Keratinocyte (primary cell): ENCODE data around the gene BBS9. TPM values are rescaled to one million over a fixed set of nuclear protein-coding genes. Genes with fewer than 3 reads are reported as not detected.

Source experiments
- DNase-seq: peaks from one replicate; pipeline ENCODE4 v3.0.0-alpha.2; 2011; ENCODE audit warnings: low read depth, missing footprints, low spot score
- FAIRE-seq: peaks from 2 replicates; lab custom pipeline; 2011; peaks lifted over from hg19 to GRCh38; lab: Jason Lieb, UNC
- H2AFZ ChIP-seq: 2 replicates; pipeline ENCODE4 v1.6.0; 2012; ENCODE audit warnings: low read length, control low read depth, inconsistent platforms; ENCODE audit not compliant: control insufficient read depth
- H3K27ac ChIP-seq: 2 replicates; pipeline ENCODE4 v1.5.1; 2011; ENCODE audit warnings: low read length; ENCODE audit not compliant: control insufficient read depth, insufficient read depth
- H3K27me3 ChIP-seq: 3 replicates; pipeline ENCODE4 v1.6.0; 2011; ENCODE audit warnings: low read length; ENCODE audit not compliant: control insufficient read depth, insufficient read depth; ENCODE audit errors: extremely low read depth
- H3K36me3 ChIP-seq, 2 experiments: 2 replicates in 1 of 2; 3 replicates in 1 of 2; pipeline ENCODE4 v1.5.1; 2011; ENCODE audit warnings: low read length in 2 of 2, mild to moderate bottlenecking in 1 of 2; ENCODE audit not compliant: control insufficient read depth in 2 of 2, insufficient read depth in 2 of 2; ENCODE audit errors: extremely low read depth in 1 of 2
- H3K4me1 ChIP-seq: 3 replicates; pipeline ENCODE4 v1.5.1; 2011; ENCODE audit warnings: low read length; ENCODE audit not compliant: control insufficient read depth, insufficient read depth; ENCODE audit errors: extremely low read depth
- H3K4me2 ChIP-seq: 3 replicates; pipeline ENCODE4 v1.6.0; 2011; ENCODE audit warnings: low read depth, low read length; ENCODE audit not compliant: control insufficient read depth, insufficient read depth; ENCODE audit errors: extremely low read depth
- H3K4me3 ChIP-seq, 3 experiments: fragments of 200-600 bp in 1 of 3; sonication (generic) in 1 of 3; 2 replicates in 2 of 3; 3 replicates in 1 of 3; pipeline ENCODE4 v1.5.1; 2011 to 2016; ENCODE audit warnings: low read length in 3 of 3, mild to moderate bottlenecking in 3 of 3, control low read depth in 2 of 3, inconsistent platforms in 1 of 3, low read depth in 1 of 3, mixed read lengths in 1 of 3, mixed run types in 1 of 3, moderate library complexity in 1 of 3; ENCODE audit not compliant: control insufficient read depth in 2 of 3, insufficient read depth in 2 of 3; ENCODE audit errors: extremely low read depth in 1 of 3
- H3K79me2 ChIP-seq: 2 replicates; pipeline ENCODE4 v1.6.0; 2012; ENCODE audit warnings: low read length; ENCODE audit not compliant: control insufficient read depth, insufficient read depth
- H3K9ac ChIP-seq: 3 replicates; pipeline ENCODE4 v1.6.0; 2011; ENCODE audit warnings: low read length; ENCODE audit not compliant: control insufficient read depth, insufficient read depth; ENCODE audit errors: extremely low read depth
- H3K9me1 ChIP-seq: 3 replicates; pipeline ENCODE4 v1.6.0; 2011; ENCODE audit warnings: low read length; ENCODE audit not compliant: control insufficient read depth, insufficient read depth; ENCODE audit errors: extremely low read depth
- H3K9me3 ChIP-seq: 2 replicates; pipeline ENCODE4 v1.5.1; 2012; ENCODE audit warnings: low read depth, low read length; ENCODE audit not compliant: control insufficient read depth
- H4K20me1 ChIP-seq: 3 replicates; pipeline ENCODE4 v1.6.0; 2011; ENCODE audit warnings: low read length; ENCODE audit not compliant: control insufficient read depth, insufficient read depth; ENCODE audit errors: extremely low read depth
- CTCF ChIP-seq, 3 experiments: IDR thresholded peaks in 1 of 3; conservative IDR thresholded peaks in 1 of 3; optimal IDR thresholded peaks in 1 of 3; 2 replicates in 2 of 3; 3 replicates in 1 of 3; pipeline versions ENCODE3 to v1.5.1; 2011; ENCODE audit warnings: low read length in 3 of 3, mild to moderate bottlenecking in 3 of 3, moderate library complexity in 2 of 3, control low read depth in 1 of 3, inconsistent platforms in 1 of 3; ENCODE audit not compliant: insufficient read depth in 2 of 3; ENCODE audit errors: extremely low read depth in 1 of 3
- EZH2 ChIP-seq: IDR thresholded peaks from one replicate; pipeline ENCODE4 v1.6.1; 2012; ENCODE audit warnings: inconsistent platforms, mild to moderate bottlenecking, low read length, moderate library complexity
- dilution Hi-C: fragments of 300-500 bp; cut with MboI; formaldehyde crosslinking; loops from one replicate; pipeline ENCODE4 v1.7.0; 2020; ENCODE audit warnings: low sequenced_read_pairs; ENCODE audit not compliant: extremely low pct_ligation_motif_present
- polyA plus RNA-seq, 5 experiments: library from polyadenylated mRNA; depleted of rRNA in 3 of 5; stranded (reverse) in 3 of 5; stranded (forward) in 1 of 5; unstranded in 1 of 5; fragments of >200 nt; gene quantifications; 1 replicate in 1 of 5; 2 replicates in 3 of 5; 3 replicates in 1 of 5; pipeline versions ENCODE4 v1.2.1 to v1.2.3, GENCODE V29; 2011 to 2012; ENCODE audit warnings: missing spikeins in 2 of 5, low read depth in 1 of 5, low replicate concordance in 1 of 5

BBS9 gene
- polyA plus RNA-seq, 1 donor (not counting 4 experiments of a cell fraction or from before 2014, with no cell fraction given): 7.6 TPM

- Histone ChIP-seq H2AFZ (no peak overlapping the region), H4K20me1 (no peaks in the 10 kb centered on the region), H3K36me3 (no peaks in the 10 kb centered on the region), H3K4me1 (peaks cover 4% of the 10 kb centered on the region), H3K9me3 (no peaks in the 10 kb centered on the region), H3K79me2 (no peaks in the 10 kb centered on the region), H3K9ac (no peak overlapping the region), H3K4me3 (no peak overlapping the region), H3K27me3 (no peaks in the 10 kb centered on the region), H3K9me1 (no peaks in the 10 kb centered on the region), H3K27ac (no peak overlapping the region), H3K4me2 (no peak overlapping the region)
- dilution Hi-C loops: no loop called here
- no peak for TF ChIP-seq CTCF (optimal IDR thresholded peaks at IDR 0.05 in 1 of 3, IDR thresholded peaks at IDR 0.05 in 1 of 3, conservative IDR thresholded peaks at IDR 0.05 in 1 of 3; ENCODE audit: extremely low read depth in 1 of 3, insufficient read depth in 2 of 3, low read length in 3 of 3)
- TF ChIP-seq EZH2: no peak
- DNase-seq (no peak), FAIRE-seq (no peak)
Observed at GRCh38 chr7:33632840-33633525, 503.6 kb downstream of the BBS9 start.

- Histone ChIP-seq H3K9me3 (no peaks in the 10 kb centered on the region), H3K27ac (no peak overlapping the region), H3K4me3 (no peak overlapping the region), H3K9ac (no peak overlapping the region), H3K36me3 (no peaks in the 10 kb centered on the region), H3K9me1 (no peaks in the 10 kb centered on the region), H2AFZ (no peak overlapping the region), H3K4me2 (no peak overlapping the region), H3K4me1 (peaks cover 4% of the 10 kb centered on the region), H3K79me2 (no peaks in the 10 kb centered on the region), H4K20me1 (no peaks in the 10 kb centered on the region), H3K27me3 (no peaks in the 10 kb centered on the region)
- dilution Hi-C loops: no loop called here
- TF ChIP-seq CTCF (optimal IDR thresholded peaks at IDR 0.05 in 1 of 3, IDR thresholded peaks at IDR 0.05 in 1 of 3, conservative IDR thresholded peaks at IDR 0.05 in 1 of 3; ENCODE audit: extremely low read depth in 1 of 3, insufficient read depth in 2 of 3, low read length in 3 of 3): no peak
- TF ChIP-seq EZH2: no peak
- FAIRE-seq (no peak), DNase-seq (no peak)
Observed at GRCh38 chr7:33634606-33635005, 505.2 kb downstream of the BBS9 start.
